ENCODE data around the gene KIF2A.
A peak's percentile ranks its signal among the peaks of the same experiment; 100 is the strongest.

Gene KIF2A

GRCh38 chr5:62296998-62297397 is 9.0 kb upstream of the KIF2A start:
- DNase-seq, result no peak

DNA sequence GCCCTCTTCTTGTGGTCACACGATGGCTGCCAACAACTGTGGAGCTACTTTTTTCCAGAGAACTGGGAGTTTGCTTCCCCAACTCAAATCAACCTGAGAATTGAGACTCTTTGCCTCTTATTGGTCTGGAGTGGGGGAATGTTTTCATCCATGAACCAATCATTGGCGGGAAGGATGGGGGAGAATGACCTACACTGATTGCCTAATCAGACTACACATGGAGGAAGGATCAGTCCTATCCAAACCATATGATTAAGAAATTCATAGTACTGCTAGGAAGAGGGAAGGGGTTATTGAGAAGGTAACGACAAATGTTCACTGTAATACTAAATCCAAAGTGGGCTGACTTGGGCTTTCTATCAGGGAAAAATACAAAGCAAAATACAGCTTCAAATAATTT is 7.9 kb upstream of the KIF2A start:
- no peak for DNase-seq

- DNase-seq, result no peak
Measured at GRCh38 chr5:62299101-62299500, 6.9 kb upstream of the KIF2A start.

- DNase-seq, result peak; percentile 55
Measured at GRCh38 chr5:62299600-62299999, 6.4 kb upstream of the KIF2A start.

DNA sequence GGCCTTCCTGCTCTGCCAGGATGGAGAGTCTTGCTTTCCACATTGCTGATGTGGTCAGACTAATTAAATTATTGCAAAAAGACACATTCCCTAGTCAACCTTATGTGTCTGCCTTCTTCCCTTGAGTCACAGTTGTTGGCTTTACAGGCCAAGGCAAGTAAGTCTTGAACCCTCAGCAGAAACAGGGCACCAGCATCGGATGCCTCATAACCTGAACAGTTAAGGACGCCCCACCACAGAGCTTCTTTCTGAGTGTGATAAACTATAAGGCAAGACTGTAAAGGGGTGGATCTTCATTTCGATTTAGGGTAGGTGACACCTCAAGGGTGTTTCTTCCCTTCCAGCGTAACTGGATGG is 670 bp upstream of the KIF2A start:
- DNase-seq, result no peak

DNA sequence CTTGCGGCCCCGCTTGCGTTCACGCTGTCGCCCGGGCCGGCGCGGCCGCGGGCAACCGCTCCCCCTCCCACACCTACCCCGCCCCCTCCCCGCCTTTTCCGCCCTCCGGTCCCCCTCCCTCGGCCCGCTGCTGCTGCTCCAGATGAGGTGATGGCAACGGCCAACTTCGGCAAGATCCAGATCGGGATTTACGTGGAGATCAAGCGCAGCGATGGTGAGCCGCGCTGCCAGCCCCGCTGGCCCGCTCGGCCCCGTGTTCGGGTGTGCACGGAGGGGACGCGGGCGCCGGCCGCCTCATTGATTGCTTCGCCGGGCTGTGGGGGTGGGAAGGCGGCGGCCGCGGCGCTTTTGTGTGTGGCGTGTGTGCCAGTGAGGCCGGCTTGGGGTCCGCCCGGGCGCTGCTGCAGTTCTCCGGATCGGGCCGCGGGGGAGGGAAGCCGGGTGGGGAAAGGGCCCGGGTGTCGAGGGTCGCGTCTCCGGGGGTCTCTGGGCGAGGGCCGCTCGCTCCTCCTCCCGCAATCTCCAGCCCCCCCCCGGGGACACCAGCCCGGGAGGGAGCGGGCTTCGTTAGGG is 403 bp downstream of the KIF2A start:
- DNase-seq, result no peak

DNA sequence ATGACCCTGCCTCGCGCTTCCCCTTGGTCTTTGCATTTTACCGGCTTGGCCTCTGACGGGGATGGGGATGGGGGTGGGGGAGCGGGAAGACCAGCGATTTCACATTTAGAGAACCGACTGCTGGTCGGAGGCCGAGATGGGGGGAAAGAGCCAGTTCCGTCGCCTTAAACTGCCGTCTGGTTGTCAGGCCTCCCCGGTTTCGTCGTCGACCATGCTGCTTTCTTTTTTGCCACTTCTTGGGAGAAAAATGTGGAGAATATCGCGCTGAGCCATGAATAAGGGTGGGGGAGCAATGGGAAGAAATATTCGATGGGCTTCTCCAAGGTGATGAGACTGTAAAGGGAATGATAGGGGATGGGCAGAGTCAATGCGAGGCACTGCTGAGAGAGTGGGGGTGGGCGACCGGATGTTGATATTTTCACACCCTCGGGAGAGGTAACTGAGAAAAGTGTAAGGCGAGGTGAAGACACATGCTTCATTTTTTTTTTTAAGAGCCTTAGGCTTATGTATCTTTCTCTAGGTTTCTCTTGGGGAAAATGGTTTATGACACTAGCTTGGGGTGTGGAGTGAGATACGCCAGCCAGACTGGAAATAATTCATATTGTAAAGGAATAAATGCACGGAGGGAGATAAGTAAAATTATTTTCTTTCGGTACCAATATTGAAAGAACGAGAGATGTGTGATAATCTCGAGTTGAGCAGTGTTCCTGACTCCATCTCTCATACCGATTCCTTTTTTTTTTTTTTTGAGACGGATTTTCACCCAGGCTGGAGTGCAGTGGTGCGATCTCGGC is 1.1 kb downstream of the KIF2A start:
- peak; percentile 61 for DNase-seq

GRCh38 chr5:62308439-62308838 is 2.4 kb downstream of the KIF2A start:
- no peak for DNase-seq

DNA sequence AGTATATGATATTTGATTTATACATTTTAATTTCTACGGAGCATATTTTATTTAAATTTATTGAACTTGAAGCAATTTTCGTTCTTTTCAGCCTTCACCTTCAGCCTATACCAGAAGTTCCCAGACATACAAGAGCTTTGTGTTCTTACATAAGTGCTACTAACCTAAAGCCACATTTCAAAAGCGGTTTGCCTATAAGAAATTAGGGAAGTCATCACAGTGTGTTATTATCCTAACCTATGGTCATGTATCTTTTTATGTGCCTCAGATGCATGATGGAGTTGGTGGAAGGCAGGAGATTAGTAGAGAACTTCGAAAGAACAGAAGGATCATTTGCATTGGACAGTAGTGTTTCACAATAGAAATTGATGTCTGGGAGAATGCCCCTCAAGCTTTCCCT is 3.1 kb downstream of the KIF2A start:
- no peak for DNase-seq

GRCh38 chr5:62310426-62311143 is 4.6 kb downstream of the KIF2A start:
- DNase-seq, result no peak

GRCh38 chr5:62312036-62312435 is 6.0 kb downstream of the KIF2A start:
- no peak for DNase-seq

GRCh38 chr5:62312674-62313073 is 6.7 kb downstream of the KIF2A start:
- DNase-seq, result no peak

DNA sequence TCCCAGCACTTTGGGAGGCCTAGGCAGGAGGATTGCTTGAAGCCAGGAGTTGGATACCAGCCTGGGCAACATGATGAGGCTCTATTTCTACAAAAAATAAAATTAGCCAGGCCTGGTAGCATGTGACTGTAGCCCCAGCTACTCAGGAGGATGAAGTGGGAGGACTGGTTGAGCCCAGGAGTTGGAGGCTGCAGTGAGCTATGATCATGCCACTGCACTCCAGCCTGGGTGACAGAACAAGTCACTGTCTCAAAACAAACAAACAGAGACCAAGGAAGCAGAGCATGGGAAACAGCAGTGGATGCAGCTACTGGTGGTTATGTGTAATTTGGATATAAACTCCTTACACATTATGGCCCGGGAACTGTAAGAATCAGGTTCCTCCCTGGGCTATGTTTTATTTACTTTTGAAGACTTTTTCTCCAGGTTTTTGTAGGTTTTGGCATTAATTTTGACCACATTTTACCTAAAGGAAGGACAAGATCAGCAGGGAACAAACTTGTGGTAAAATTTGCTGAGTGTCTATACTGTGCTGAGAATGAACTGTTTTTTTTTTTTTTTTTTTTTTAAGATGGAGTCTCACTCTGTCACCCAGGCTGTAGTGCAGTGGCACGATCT is 8.3 kb downstream of the KIF2A start:
- no peak for DNase-seq

DNA sequence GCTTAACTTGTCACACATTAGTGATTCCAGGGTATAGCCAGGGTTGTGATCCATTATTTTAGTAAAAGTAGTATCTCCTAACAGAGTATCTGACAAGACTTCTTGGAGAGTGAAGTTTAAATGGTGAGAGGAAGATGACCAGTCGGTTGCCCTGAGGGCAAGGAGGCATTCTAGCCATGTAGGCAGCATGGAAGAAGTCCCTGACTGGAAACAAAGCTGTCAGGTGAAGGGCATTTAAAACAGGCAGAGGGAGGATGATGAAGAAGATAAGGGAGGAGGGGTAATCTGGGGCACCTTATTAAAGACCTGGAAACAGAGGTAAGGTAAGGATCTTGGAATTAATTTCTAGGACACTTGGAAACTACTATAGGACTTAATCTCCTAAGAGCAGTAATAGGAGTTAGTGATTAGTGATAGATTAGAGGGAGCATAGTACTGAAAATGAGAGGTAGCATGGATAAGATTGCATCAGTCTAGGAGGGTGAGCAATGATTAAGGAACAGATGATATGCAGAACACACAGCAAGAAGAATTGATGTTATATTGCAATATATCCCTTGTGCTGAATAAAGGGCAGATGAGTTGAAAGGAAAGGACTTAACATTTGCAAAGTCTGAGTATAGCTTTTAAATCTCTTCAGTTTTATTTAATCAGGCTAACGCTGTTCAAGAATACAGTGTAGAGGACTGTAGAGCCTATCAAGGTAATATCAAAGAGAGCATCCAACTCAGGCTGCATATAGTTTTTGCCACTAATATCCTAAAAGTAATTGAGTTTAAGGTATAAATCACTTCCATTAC is 9.6 kb downstream of the KIF2A start:
- DNase-seq, result no peak

- no peak for DNase-seq
Measured at GRCh38 chr5:62316176-62316502, 10.1 kb downstream of the KIF2A start.

- DNase-seq, result no peak
Measured at GRCh38 chr5:62317810-62318209, 11.8 kb downstream of the KIF2A start.

- DNase-seq, result no peak
Measured at GRCh38 chr5:62322484-62322883, 16.5 kb downstream of the KIF2A start.

GRCh38 chr5:62326302-62326701 is 20.3 kb downstream of the KIF2A start:
- no peak for DNase-seq

GRCh38 chr5:62326702-62327101 is 20.7 kb downstream of the KIF2A start:
- no peak for DNase-seq

GRCh38 chr5:62327138-62328053 is 21.4 kb downstream of the KIF2A start:
- DNase-seq, result no peak

GRCh38 chr5:62328772-62329491 is 22.9 kb downstream of the KIF2A start:
- no peak for DNase-seq
